Embryonic facial prominence (tissue), 1 donor: ENCODE measurements around the gene VPS13C.

Experiments
- DNase-seq: peaks from one replicate; pipeline ENCODE4 v3.0.0-alpha.2; 2016; ENCODE audit errors: extremely low spot score

VPS13C gene

DNA sequence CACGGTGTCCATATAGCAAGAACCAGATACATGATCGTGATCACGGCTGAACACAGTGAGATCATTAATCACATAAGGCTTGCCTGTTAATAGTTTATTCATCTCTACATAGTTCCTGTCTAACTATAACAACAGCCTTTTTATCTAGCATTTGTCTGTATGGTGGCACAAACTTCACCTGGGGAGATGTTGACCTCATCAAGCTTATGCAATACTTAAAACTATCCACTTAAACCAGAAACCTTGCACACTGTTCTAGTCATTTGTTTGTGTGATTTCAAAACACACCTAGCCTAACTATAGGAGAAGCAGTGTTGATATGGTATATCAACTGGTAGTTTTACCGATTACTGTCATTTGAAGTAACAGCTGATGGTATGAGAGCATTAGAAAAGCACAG, 124.8 kb downstream of the VPS13C start:
- DNase-seq = no peak

DNA sequence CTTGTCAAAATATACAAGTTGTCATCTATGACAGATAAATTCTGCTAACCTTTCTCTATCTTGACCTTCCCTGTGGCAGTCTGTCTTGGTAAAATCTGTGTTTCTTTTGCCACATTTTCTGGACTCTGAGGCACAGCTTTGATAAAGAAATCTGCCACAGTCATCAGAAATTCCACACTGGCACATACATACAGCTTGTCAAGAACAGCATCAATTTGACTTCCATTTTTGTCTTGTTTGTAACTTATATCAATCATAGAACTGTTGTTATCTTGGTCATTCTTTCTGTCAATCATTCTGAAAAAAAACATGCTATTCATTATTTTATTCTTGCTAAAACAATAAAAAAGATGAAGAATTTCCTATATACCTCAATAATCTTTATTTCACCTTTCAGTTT, 130.8 kb downstream of the VPS13C start:
- no peak for DNase-seq

DNA sequence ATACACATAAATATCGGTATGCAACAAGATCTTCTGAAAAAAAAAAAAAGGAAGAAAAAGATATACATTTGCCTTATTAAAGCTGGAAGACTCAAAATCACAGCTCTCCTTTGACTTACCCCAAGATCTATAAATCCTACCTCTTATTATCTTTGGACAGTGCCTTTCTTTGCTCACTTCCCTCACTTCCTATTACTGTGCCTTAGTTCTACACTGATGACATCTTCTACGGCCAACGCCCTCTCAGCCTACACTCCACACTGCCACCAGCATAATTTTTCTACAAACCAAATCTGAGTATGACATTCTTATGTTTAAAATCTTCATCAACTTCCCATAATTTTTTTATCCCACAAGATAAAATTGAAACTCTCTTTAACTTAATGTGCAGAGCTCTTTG, 137.1 kb downstream of the VPS13C start:
- DNase-seq = no peak

DNA sequence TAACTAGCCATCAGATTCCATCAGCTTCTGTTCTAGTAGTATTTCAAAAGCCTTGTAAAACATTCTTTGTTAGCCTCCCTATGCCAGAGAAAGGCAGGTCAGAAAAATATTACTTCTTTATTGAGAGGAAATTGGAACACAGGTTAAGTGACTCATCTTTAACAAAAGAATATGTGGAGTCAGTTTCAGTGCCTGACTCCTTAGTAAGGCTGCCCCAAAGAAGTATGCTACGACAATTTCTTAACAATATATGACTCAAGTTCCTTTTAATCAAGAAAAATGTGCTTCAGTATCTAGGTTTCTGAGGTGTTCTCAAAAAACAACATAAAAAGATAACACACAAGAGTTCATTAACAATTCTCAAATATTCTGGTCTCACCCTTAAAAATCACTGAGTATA, 139.2 kb downstream of the VPS13C start:
- DNase-seq = no peak

DNA sequence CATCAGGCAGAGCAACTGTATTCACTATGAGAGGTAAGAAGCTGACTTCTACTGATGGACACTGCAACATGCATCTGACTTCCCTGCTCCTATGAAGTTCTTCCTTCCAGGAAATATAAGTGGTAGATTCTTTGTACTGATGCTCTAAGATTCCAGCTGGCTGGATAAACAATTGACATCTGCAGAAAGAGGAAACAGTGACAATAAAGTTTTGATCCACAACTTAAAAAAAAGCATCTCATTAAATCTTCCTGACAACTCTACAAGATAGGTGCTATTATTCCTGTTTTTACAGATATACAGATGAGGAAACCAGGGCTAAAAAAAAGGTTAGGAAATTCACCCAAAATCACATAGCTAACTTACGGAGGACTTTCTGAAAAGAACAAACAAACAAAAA, 142.8 kb downstream of the VPS13C start:
- no peak for DNase-seq

DNA sequence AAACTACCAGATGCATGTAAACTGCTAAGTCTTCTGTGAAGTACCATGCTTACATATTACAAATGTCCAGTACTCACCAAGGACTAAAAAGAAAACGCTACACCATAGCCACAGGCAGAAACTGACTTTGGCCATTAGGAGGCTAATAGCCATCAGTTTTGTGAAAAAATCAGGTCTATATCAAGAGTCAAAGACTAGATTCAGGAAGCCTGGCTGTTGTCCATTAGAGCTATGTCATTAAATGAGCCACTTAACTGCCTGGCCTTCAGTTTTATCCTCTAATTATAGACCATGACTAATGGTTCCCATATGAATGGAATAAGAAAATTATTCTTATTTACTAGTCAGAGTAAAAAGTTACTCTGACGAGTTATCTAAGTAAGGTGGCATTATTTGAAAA, 144.1 kb downstream of the VPS13C start:
- no peak for DNase-seq

DNA sequence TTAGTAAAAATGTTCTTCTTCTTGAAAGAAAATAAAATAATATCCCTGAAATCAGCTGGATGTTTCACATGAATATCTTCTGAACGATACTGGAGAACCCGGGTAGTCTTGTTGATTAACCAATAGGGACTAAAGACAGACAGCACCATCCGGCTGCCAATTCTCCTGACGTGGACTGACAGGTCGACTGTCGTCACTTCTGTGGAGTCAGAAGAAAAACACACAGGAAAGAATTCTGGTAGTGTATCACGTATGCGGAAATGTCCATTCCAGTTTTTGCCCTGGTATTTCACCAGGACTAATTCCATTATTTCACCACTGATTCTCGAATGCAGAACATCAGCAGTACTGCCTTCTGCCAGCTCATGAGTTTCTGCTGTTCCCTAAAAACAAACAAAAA, 144.6 kb downstream of the VPS13C start:
- no peak for DNase-seq

DNA sequence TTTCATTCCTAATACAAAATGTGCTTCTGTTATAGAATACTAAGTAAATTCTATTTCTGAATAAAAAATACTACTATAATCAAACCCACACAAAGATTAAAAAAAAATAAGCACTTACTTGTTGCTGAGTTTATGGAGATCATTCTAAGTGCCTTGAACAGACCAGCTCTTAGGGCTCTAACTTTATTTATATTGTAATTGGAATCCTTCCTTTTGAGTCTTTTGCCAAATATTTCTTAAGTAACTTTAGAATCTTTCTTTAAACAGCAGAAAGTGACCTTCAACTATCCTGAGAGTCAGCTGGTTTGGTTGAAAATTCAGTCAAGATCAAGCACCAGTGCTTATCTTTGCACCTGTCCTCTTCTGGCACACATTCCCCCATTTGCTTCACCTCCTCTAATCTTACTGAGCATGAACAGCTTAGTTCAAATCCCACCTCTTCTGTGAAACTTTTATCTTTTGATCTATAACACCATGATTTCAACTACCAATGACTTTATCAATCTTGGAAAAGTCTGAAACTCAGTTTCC, 149.3 kb downstream of the VPS13C start:
- DNase-seq = no peak

DNA sequence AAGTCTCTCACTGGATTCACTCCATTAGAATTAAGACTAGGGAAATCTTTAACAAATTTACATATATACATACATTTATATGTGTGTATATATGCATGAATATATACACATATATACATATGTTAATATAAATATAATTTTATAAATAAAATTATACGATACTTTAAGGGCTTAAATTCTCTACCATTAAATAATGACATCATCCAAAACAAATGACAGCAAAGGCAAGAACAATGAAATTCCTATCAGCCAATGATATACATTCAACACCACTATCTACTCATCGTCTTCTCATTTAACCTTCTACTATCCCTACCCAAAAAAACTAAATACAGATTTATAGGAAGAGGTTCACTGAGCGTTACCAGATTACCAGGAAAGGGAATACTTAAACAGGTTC, 152.0 kb downstream of the VPS13C start:
- DNase-seq = no peak

DNA sequence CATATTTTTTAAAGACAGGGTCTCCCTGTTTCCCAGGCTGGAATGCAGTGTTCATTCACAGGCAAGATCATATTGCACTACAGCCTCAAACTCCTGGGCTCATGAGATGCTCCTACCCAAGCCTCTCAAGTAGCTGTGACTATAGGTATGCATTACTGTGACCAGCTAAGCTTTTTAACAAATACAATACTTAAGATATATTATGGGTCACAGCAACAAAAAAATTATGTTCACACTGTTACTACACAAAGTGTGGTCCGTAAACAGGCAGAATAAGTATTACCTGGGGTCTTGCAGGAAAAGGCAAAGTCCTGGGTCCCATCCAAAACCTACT, 152.5 kb downstream of the VPS13C start:
- no peak for DNase-seq

DNA sequence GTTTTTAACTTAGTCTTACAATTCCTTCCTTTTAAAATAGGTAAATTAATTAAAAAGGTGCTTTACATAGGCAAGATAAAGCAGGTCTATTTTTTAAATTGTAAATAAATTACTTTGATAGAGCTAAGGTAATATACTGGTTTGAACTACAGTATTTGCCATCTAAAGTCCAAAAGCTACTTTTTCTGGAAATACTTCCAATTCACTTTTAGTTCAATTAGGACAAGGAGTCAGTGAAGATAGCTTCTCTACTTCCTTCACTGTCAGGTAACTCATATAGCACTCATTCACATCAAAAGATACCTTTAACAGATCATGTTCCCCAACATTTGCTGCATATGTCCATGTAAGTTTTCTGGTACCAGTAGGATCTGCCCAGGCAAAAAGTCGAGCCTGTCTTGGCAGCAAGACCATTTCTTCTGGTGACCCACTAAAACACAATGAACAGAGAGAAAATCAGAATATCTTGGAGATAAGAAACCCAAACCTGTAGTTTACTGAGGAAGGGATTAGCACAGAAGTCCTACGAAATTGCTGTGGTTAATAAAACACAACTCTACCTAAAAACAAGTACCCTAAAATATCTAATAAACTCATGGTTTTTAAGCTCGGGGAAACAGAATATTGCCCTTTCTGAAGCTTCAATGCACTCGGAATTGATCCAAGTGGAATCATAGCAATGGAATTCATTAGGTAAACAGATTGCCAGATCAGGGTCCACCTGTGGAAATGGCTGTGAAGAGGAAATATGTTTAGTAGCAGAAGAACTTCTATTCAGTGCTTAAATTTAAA, 153.1 kb downstream of the VPS13C start:
- DNase-seq = no peak

DNA sequence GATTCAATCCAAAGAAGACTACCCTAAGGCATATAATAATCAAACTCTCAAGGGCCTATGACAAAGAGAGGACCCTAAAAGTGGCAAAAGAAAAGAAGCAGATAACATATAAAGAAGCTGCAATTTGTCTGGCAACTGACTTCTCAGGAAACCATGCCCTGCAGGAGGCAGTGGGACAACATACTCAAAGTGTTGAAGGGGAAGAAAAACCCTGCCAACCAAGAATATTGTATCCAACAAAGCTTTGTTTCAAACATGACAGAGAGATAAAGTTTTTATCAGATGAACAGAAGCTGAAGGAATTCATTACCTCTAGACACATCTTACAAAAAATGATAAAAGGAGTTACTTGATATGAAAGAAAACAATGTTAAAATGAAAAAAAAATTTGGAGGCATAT, 167.1 kb downstream of the VPS13C start:
- DNase-seq = no peak

DNA sequence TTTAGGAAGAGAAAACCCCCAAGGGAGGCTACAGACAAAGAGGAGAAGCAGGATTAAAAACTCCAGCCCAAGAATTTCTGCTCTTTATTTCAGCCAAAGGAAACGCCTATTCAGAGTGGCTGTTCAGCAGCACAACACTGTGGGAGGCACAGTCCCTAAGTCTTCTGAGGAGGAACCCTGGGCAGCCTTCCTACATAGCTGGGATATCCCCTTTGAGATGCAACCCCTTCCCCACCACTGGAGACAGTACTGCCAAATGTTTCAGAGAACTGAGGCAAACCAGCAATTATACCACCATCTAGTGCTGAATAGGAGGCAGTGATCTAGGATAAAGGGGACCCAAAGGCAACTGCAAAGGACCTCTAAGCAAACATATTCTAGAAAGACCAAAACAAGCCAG, 168.1 kb downstream of the VPS13C start:
- DNase-seq = no peak

DNA sequence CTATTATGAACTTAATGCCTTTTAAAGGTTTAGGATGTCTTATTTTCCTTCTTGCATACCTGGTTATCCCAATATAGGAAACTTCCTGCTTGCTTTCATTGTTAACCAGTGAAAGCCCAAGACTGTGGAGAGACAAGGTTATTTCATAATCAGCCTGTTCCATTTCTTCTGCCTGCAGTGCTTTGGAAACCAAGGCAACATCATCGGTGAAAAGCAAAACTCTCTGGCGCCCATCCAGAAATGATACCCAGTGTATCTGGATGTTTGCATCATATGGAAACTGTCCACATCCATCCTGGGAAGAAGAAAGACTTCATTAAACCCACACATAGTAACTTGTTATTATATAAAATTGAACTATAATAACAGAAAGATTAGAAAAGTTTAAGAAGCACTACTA, 170.1 kb downstream of the VPS13C start:
- DNase-seq = no peak

DNA sequence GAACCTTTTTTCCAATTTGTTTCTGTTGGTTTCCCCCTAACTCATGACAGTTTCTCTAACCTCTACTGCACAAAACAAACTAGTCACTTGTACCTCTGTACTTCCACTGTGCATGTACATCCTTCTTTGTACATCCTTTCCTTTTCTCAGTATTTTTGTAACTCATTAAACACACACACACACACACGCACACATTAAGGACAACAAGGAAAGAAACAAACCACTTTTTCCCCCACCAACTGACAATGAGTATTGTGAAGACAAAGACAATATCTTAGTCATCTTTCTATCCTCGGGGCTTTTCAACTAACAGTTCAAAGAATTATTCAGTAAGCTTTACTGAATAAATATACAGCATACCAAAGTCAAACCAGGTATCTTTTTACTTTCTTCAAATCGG, 170.5 kb downstream of the VPS13C start:
- no peak for DNase-seq

DNA sequence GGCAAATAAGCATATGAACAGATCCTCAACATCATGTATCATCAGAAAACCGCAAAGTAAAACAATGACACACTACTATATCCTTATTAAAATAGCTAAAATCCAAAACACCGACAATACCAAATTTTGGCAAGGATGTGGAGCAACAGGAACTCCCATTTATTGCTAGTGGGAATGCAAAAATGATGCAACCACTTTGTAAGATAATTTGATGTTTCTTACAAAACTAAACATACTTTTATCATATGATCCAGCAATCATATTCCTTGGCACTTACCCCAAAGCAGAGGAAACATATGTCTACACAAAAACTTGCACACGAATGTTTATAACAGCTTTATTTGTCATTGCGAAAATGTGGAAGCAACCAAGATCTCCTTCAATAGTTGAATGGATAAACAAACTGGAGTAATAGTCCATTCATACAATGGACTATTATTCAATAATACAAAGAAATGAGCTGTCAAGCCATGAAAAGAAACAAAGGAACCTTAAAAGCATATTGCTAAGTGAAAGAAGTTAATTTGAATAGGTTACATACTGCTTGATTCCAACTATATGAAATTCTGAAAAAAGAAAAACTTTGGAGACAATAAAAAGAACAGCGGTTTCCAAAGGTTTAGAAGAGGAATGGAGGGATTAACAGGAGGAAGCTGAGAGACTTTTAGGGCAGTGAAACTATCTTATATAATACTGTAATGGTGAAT, 172.0 kb downstream of the VPS13C start:
- no peak for DNase-seq

DNA sequence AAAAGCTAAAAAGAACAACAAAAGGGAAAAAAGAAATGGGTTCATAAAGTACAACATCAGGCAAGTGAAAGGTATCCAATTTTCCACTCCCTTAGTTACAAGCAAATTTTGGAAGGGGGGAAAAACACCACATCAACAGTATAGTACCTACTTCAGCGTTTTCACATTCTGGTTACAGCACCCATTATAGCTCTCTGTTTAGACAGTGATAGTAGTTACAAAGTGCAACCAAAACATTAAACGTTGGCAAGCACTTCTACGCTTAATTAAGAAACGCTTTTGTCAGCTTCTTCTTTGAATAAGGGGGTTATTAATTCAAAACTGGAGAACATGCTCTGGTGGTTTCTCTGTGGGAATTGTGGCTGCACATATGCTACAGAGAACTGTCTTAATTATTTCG, 180.2 kb downstream of the VPS13C start:
- no peak for DNase-seq

DNA sequence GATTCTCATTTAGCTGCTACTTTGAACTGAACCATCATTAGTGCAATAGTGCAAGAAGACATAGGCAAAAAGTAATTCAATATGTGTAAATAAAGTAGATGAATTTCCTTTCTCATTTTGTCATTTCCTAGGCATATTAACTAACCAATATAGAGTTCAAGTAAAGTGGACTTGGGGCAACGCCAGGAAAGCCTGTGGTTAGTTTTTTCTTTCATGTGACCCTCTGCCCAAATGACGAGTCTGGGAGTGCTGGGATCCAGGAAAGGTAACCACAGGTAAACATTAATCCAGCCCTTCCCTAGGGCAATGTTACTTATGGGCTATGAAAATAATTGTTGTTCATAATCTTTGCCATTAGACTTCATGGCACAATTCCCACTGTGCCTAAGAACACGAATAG, 181.0 kb downstream of the VPS13C start:
- DNase-seq = no peak

DNA sequence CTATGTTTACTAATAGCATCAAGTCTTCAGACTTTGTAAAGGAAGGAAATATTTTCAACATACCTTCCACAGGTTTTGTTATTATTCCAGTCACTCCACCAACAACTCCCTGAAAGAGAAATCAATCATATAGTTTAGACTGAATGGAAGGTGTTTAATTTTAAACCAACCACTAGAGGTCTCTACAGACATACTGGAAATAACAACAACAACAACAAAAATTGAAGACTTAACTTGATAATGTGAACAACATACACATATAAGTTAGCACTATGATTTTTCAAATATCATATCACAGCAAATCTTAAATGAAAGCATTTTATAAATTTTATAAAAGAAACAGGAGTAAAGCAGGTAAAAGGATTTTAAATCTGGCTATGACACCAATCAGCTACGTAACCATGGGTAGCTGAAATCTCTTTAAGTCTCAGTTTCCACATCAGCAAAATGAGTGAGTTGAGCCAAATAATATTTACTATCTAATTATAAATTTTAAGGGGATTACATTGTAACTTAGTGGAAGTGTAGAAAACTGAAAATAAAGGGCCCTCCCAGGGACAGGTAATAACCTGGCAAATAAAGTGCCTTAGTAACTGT, 188.2 kb downstream of the VPS13C start:
- DNase-seq = peak; percentile 11

DNA sequence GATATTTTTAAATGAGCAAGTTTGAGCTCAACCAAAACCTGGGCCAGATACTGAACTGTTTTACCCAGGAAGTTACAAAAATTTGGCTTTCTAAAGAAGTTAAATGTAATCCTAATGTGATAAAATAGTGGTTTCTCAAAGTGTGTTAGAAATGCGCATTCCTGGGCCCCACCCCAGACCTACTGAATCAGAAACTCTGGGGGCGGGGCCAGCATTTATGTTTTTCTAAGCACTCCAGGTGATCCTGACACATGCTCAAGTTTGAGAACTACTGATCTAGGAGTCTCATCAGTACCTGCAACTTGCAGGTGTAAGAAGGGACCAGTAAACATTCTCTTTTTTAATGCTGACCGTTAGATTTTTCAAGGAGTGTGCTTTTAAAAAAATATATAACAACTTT, 190.6 kb downstream of the VPS13C start:
- DNase-seq = no peak

DNA sequence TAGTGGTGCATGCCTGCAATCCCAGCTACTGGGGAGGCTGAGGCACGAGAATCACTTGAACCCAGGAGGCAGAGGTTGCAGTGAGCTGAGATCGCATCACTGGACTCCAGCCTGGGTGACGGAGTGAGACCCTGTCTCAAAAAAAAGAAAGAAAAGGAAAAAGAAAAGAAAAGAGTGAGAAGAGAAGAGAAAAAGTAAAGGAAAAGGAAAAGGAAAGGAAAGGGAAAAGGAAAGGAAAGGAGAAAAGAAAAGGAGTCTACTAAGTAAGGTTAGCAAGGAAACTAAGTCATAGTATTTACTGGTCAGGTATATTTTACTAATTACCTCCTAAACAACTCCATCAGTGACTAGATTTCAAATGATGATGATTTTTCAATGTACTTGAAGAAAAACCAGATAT, 198.3 kb downstream of the VPS13C start:
- no peak for DNase-seq

DNA sequence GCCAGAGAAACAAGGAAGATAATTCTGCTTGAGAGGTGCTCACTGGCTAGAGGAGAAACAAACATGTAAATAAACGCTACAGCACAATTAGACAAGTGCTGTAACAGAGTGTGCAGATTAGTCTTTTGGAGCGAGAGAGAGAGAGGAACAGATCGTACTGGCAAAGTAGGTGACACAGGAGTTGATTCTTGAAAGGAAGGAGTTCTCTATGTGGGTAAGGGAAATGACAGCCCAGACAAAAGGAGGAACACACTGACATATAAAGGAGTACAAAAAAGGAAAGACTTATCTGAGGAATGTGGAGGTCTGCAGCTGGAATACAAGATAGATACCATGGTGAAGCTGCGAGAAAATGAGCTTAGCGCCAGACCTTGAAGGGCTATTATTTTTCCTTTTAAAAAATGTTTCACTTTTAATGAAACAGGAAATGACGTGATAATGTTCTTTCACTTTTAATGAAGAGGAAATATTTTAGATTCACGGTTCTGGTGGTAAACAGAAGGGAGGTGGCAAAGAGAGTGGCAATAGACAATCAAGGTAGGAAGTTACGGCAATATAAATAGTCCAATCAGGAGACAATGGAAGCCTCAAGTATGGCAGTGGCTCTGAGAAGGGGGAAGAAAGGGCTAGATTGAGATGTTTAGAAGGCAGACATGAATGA, 202.9 kb downstream of the VPS13C start:
- DNase-seq = no peak

DNA sequence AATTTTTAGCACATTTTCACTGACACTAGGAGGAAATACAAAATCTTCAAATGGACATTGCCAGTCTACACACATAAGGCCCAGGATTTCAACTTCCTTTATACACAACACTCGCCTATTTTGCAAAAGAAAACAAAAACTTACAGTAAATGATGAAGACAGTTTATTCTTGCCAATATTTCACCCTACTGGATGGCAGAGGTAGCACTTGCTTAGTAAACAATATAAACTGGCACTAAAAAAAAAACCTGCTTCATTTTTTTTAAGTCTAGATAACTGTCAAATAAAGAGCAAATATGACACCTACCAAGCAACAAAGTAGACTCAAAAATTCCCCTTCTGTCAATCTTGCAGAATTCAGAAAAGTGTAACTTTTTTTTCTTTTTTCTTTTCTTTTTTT, 204.0 kb downstream of the VPS13C start:
- DNase-seq = no peak
